Omental fat pad (tissue), 4 donors: Measurements from ENCODE around the gene HSF5. TPM values are rescaled to one million over a fixed set of nuclear protein-coding genes. Genes with fewer than 3 reads are reported as not detected.

Experiments used
- ATAC-seq: fragments of 150-250 bp; one replicate; pipeline ENCODE4 v1.9.1; 2016; ENCODE audit warnings: mild to moderate bottlenecking, moderate library complexity; ENCODE audit not compliant: low FRiP score
- DNase-seq: peaks from one replicate; pipeline ENCODE4 v3.0.0-alpha.2; 2019; ENCODE audit warnings: low spot score
- total RNA-seq, 4 donors: library from RNA; depleted of rRNA; stranded (reverse); fragments of >200 nt; gene quantifications; one replicate each; pipeline ENCODE4 v1.1.0, GENCODE V29; 2016
- TF ChIP-seq, protein P1 (sequence below), 3 donors: fragments of 450-650 bp; IDR thresholded peaks; one replicate each; pipeline ENCODE4 v1.5.1; 2016 to 2017; ENCODE audit warnings: antibody characterized with exemption in 3 of 3, mild to moderate bottlenecking in 3 of 3, moderate library complexity in 2 of 3

Gene HSF5
- total RNA-seq, 4 donors from 2014 or later = 0.13 to 0.24 TPM; not detected in 2

DNA sequence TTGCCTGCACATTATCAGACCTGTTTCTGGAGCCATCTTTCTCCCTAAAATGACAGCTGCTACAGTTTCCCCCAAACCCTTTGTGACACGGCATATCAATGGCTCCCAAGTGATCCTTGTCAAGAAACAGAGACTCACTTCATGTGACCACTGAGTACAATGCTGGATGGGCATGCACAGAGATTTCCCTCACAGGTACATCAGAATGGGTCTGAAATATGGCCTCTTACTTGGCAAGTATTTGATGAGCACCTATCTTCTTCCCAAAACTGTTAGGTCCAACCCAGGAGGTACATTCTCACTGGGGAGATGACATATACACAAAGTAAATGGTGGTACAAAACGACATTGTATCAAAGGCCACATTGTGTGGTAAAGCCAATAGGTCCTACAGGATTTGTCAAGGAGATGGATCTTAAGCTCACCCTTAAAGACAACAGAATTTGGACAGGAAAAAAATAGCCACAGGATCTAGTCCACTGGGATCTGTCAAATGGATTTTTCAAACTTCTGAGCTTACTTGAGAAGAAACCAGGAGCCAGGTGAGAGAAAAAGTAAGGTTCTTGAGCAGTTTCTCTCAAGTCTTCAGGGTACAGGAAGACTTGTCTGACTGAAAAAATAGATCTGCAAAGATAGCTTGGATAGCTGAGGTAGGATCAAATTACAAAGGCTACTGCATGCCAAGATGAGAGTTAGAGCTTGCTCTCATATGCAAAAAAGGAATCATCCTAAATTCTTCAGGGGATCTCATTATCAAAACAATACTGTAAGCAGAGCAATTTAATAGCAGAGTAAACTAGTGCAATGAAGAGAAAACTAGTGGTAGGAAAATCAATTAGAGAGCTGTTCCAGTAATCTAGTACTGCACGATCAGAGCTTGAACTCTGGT lies 99.7 kb downstream of the HSF5 start:
- no peak for ATAC-seq
- no peak for DNase-seq
- TF ChIP-seq, protein P1, sequence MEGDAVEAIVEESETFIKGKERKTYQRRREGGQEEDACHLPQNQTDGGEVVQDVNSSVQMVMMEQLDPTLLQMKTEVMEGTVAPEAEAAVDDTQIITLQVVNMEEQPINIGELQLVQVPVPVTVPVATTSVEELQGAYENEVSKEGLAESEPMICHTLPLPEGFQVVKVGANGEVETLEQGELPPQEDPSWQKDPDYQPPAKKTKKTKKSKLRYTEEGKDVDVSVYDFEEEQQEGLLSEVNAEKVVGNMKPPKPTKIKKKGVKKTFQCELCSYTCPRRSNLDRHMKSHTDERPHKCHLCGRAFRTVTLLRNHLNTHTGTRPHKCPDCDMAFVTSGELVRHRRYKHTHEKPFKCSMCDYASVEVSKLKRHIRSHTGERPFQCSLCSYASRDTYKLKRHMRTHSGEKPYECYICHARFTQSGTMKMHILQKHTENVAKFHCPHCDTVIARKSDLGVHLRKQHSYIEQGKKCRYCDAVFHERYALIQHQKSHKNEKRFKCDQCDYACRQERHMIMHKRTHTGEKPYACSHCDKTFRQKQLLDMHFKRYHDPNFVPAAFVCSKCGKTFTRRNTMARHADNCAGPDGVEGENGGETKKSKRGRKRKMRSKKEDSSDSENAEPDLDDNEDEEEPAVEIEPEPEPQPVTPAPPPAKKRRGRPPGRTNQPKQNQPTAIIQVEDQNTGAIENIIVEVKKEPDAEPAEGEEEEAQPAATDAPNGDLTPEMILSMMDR (IDR thresholded peaks at IDR 0.05) = no peak

DNA sequence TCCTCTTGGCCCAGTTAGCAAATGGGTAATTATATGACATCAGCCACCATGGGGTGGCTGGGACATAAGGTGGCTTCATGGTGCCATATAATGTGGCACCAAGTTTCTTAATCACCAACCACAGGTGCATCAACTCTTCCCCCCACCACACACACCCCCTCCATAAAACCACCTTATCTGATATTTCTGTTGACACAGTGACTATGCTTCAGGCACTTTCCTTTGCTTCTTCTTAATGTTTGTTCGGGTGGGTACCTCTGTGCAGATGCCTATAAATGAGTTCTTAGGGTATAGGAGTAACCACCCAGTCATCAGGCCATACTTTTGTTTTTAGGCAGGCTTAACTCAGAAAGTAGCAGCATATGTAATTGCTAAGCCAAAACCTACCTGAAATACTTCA lies 100.4 kb downstream of the HSF5 start:
- DNase-seq (no peak), ATAC-seq (no peak)
- TF ChIP-seq, protein P1 (IDR thresholded peaks at IDR 0.05) = no peak

DNA sequence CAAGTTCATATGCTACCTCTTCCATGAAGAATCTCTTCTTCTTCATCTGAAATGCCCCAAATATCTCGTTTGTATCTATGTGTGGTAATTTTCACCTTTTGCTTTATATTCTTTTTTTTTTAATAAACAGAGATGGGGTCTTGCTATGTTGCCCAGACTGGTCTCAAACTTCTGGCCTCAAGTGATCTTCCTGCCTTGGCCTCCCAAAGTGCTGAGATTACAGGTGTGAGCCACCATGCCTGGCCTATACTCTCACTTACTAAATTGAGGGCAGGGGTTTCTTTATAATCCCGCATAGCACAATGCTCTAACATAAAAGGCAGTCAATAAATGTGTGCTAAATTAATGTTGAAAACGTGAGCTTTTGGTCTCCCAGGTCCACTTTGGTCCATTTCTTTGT lies 101.5 kb downstream of the HSF5 start:
- TF ChIP-seq, protein P1 (IDR thresholded peaks at IDR 0.05) = no peak
- no peak for ATAC-seq

DNA sequence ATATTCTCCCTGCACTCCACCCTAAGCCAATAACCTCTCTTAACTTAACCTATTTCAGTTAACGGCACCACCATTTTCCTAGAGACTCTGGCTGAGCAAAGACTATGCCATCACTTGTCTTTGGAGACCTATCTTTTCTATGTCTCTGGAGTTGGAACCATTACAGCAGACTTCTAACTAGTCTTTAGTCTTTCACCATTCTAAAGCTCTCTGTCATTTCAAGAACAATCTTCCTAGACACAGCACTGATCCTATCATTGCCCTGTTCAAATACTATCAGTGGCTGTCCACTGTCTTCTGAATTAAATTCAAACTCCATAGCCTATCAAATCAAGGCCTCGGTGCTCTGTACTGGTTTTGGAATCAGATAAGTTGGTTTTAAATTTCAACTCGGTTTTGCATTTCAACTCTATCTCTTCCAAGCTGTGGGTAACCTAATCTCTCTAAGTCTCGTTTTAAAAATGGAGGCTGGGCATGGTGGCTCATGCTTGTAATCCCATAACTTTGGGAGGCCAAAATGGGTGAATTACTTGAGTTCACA lies 102.8 kb downstream of the HSF5 start:
- TF ChIP-seq, protein P1 (IDR thresholded peaks at IDR 0.05) = no peak
- ATAC-seq (no peak), DNase-seq (no peak)

More for the DNA sequence above, 101.5 kb downstream of the HSF5 start:
- no peak for DNase-seq

DNA sequence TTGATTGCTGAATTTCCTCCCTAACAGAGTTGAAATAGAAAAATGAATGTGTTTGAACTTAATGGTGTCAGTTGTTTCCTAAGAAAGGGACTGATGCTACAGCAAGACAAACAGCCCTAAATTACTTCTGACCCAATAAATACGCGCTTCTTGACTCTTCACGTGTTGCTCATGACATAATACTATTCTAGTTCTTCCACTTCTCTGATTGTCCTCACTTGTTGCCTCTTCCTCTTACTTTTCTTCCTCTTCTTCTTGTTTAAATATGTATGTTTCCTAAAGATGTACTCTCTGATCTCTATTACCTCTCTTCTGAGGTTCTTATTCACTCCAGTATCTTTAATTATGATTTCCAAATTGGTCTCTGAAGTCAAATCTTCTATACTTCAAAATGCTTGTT lies 103.3 kb downstream of the HSF5 start:
- TF ChIP-seq, protein P1 (IDR thresholded peaks at IDR 0.05) = no peak
- ATAC-seq (no peak), DNase-seq (no peak)

DNA sequence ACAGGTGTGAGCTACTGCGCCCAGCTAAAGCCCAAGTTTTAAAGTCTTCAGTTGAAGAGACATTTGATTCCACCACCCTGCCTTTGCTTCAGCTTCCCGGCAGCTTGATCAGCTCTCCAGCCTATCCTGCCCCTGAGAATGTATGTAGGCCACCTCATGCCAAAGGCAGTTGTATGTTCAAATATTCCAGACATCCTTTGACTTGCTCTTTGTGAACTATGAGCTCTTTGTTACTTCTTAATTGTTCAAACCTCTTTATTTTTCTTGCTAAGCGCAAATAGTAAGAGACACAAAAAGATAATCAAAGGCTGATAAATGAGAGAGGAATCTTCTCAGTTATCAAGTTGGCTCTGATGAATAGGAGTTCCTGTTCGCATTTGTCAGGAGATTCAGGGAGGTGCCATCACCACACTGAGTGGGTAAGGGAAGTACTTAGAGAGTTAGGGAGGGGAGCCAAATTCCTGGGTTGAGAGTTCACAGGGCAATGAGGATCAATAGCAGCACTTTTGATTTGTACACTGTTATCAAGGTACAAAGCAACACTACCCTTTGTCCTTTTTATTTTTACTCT lies 104.2 kb downstream of the HSF5 start:
- TF ChIP-seq, protein P1 (IDR thresholded peaks at IDR 0.05) = no peak
- DNase-seq = no peak
- ATAC-seq = no peak
